ENCODE measurements around the gene ASB6. TPM values are rescaled to one million over a fixed set of nuclear protein-coding genes. Genes with fewer than 3 reads are reported as not detected.

ASB6 gene
- total and polyA plus RNA-seq, 4 donors: 6.0 to 20.8 (median 18.1) TPM

DNA sequence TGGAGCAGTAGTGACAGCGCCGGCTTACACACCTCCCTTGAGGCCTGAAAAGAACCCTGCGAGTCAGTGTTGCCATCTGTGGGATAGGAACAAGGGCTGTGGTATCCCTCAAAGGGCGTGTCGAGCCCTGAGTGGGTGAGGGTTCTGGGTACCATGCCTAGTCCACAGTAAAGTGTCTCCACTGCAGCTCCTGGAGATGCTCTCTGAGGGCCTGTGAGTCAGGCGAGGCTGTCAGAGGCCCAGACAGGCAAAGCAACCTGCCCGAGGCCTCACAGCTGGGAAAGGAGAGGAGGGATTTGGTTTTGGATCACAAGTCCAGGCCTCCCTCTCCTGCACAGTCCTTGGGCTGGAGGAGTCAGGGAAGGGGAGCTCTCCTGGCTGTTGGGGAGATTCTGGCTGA is 29.6 kb upstream of the ASB6 start:
- H3K27ac ChIP-seq (ENCODE audit: low read depth in 1 of 2, low read length in 2 of 2): no peak overlapping the region
- no peaks in the 10 kb centered on the region for H3K9me3 ChIP-seq (ENCODE audit: control insufficient read depth, low read length)
- ATAC-seq (ENCODE audit: low FRiP score) (no peak), DNase-seq (no peak)
- intact Hi-C loops (cut with DNase I): no loop called here
- 50 to 54% methylated on average over 7 of the region's 7 CpGs for WGBS, 2 donors
- no peaks in the 10 kb centered on the region for H3K27me3 ChIP-seq (ENCODE audit: control insufficient read depth in 1 of 2, insufficient read depth in 2 of 2, low read length in 1 of 2)
- no peak overlapping the region for H3K4me3 ChIP-seq (ENCODE audit: low read length in 2 of 2)
- no peaks in the 10 kb centered on the region for H3K4me1 ChIP-seq (ENCODE audit: control insufficient read depth in 1 of 2, insufficient read depth in 2 of 2, low read length in 2 of 2)
- H3K36me3 ChIP-seq (ENCODE audit: control insufficient read depth in 1 of 2, insufficient read depth in 2 of 2, low read length in 1 of 2): no peaks in the 10 kb centered on the region

DNA sequence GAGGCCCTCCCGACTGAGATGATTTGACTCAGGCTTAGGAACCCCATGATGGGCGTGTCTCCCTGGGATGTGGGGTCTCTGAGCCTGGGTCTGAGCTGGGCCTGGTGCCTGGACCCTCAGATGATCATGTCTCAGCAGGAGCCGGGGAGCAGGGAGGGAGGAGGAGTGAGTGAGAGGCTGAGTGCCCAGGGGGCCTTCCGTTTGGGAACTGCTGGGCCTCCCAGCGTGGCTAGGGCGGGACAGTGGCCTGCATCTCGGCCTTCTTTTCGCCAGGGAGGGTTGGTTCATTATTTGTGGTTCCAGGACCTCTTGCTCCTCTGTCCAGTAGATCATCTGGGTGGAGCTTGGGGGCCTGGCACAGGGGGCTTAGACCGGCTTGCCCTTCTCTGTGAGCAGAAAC is 29.1 kb upstream of the ASB6 start:
- H3K9me3 ChIP-seq (ENCODE audit: control insufficient read depth, low read length): no peaks in the 10 kb centered on the region
- ATAC-seq (ENCODE audit: low FRiP score): no peak
- no peak overlapping the region for H3K27ac ChIP-seq (ENCODE audit: low read depth in 1 of 2, low read length in 2 of 2)
- intact Hi-C loops (cut with DNase I): no loop called here
- 62 to 70% methylated on average over 9 of the region's 9 CpGs for WGBS, 2 donors
- H3K4me1 ChIP-seq (ENCODE audit: control insufficient read depth in 1 of 2, insufficient read depth in 2 of 2, low read length in 2 of 2): no peaks in the 10 kb centered on the region
- H3K27me3 ChIP-seq (ENCODE audit: control insufficient read depth in 1 of 2, insufficient read depth in 2 of 2, low read length in 1 of 2): no peaks in the 10 kb centered on the region
- DNase-seq: no peak
- no peak overlapping the region for H3K4me3 ChIP-seq (ENCODE audit: low read length in 2 of 2)
- H3K36me3 ChIP-seq (ENCODE audit: control insufficient read depth in 1 of 2, insufficient read depth in 2 of 2, low read length in 1 of 2): no peaks in the 10 kb centered on the region

DNA sequence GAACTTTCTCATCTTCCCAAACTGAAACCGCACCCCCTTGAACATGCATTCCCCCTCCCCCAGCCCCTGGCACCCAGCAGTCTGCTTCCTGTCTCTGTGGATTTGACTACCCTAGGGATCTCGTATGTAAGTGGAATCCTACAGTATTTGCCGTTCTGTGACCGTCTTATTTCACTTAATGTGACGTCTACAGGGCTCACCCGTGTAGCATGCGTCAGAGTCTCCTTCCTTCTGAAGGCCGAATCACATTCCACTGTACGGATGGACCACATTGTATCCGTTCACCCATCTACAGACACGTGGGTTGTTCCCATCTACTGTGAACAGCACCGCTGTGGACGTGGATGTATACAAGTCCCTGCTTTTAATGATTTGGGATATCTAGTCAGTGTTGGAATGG is 28.0 kb upstream of the ASB6 start:
- no peak overlapping the region for H3K4me3 ChIP-seq (ENCODE audit: low read length in 2 of 2)
- no peaks in the 10 kb centered on the region for H3K27me3 ChIP-seq (ENCODE audit: control insufficient read depth in 1 of 2, insufficient read depth in 2 of 2, low read length in 1 of 2)
- no peaks in the 10 kb centered on the region for H3K36me3 ChIP-seq (ENCODE audit: control insufficient read depth in 1 of 2, insufficient read depth in 2 of 2, low read length in 1 of 2)
- DNase-seq (no peak), ATAC-seq (ENCODE audit: low FRiP score) (no peak)
- H3K27ac ChIP-seq (ENCODE audit: low read depth in 1 of 2, low read length in 2 of 2): no peak overlapping the region
- intact Hi-C loops (cut with DNase I): loop anchor here (1.0 to 5.0 kb wide), 4 partner anchors 25 to 57 kb away; partner anchors contain the start of gene ASB6 (in 1 of the 2)
- H3K9me3 ChIP-seq (ENCODE audit: control insufficient read depth, low read length): no peaks in the 10 kb centered on the region
- H3K4me1 ChIP-seq (ENCODE audit: control insufficient read depth in 1 of 2, insufficient read depth in 2 of 2, low read length in 2 of 2): no peaks in the 10 kb centered on the region
- WGBS, 2 donors: 37 to 39% methylated on average over 13 of the region's 13 CpGs

DNA sequence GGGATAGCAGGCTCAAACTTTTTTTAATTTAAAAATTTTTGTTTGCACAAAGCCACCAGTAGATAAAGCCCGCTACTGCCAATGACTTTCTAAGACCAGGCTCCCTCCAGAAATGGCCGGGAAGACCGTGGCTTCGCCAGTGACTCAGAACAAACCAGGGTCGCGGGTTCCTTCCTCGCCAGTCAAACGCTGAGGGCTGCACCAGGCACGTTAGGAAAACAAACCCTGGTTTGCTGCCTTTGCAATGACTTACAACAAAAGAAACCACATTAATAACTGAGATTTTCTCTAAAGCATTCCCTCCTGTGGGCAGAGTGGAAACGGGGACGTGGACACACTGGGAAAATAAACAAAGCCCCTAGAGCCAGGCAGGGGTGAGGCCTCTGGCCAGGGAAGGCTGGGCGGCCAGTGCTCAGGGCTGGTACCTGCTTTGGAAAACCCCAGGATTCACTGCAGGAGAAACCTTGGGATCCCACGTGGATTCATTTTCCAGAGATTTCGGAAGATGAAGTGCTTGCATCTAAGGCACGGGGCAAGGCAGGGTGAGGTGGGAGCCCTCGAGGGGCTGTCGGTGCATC is 27.3 kb upstream of the ASB6 start:
- H3K9me3 ChIP-seq (ENCODE audit: control insufficient read depth, low read length): no peaks in the 10 kb centered on the region
- no peaks in the 10 kb centered on the region for H3K4me1 ChIP-seq (ENCODE audit: control insufficient read depth in 1 of 2, insufficient read depth in 2 of 2, low read length in 2 of 2)
- intact Hi-C loops (cut with DNase I): loop anchor here (1.0 to 5.0 kb wide), 4 partner anchors 26 to 58 kb away; partner anchors contain the start of gene ASB6 (in 1 of the 2)
- WGBS, 2 donors: 17 to 19% methylated on average over 17 of the region's 17 CpGs
- H3K27ac ChIP-seq (ENCODE audit: low read depth in 1 of 2, low read length in 2 of 2): peak overlapping the region in 1 of 2 donors; percentile 42
- no peaks in the 10 kb centered on the region for H3K36me3 ChIP-seq (ENCODE audit: control insufficient read depth in 1 of 2, insufficient read depth in 2 of 2, low read length in 1 of 2)
- ATAC-seq (ENCODE audit: low FRiP score) (no peak), DNase-seq (peak in 1 of 2 donors; percentile 76)
- H3K27me3 ChIP-seq (ENCODE audit: control insufficient read depth in 1 of 2, insufficient read depth in 2 of 2, low read length in 1 of 2): no peaks in the 10 kb centered on the region
- H3K4me3 ChIP-seq (ENCODE audit: low read length in 2 of 2): no peak overlapping the region

DNA sequence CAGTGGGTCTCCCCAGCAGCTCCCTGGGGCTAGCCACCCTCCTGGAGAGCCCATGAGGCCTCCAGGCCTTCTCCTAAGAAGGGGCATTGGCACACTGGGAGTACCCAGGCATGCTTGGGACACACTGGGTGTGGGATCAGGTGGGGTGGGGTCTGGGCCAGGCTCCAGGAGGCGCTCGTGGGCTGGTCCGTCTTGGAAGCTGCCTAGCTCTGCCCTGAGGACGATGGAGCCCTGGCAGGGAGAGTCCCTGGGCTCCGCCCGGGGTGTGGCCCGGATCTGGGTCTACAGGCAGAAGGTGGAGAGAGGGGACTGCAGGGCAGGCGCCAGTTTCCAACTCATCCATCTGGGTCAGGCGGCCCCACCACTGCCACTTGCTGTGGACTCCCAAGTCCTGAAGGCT is 25.9 kb upstream of the ASB6 start:
- no peaks in the 10 kb centered on the region for H3K9me3 ChIP-seq (ENCODE audit: control insufficient read depth, low read length)
- DNase-seq (no peak), ATAC-seq (ENCODE audit: low FRiP score) (no peak)
- no peaks in the 10 kb centered on the region for H3K36me3 ChIP-seq (ENCODE audit: control insufficient read depth in 1 of 2, insufficient read depth in 2 of 2, low read length in 1 of 2)
- peak overlapping the region in 1 of 2 donors; percentile 30 for H3K27ac ChIP-seq (ENCODE audit: low read depth in 1 of 2, low read length in 2 of 2)
- no peaks in the 10 kb centered on the region for H3K4me1 ChIP-seq (ENCODE audit: control insufficient read depth in 1 of 2, insufficient read depth in 2 of 2, low read length in 2 of 2)
- no peak overlapping the region for H3K4me3 ChIP-seq (ENCODE audit: low read length in 2 of 2)
- WGBS, 2 donors: 33 to 40% methylated on average over 9 of the region's 9 CpGs
- no peaks in the 10 kb centered on the region for H3K27me3 ChIP-seq (ENCODE audit: control insufficient read depth in 1 of 2, insufficient read depth in 2 of 2, low read length in 1 of 2)
- intact Hi-C loops (cut with DNase I): loop anchor here (2.0 to 5.0 kb wide), 3 partner anchors 27 to 59 kb away; no protein-coding TSS in a partner anchor

DNA sequence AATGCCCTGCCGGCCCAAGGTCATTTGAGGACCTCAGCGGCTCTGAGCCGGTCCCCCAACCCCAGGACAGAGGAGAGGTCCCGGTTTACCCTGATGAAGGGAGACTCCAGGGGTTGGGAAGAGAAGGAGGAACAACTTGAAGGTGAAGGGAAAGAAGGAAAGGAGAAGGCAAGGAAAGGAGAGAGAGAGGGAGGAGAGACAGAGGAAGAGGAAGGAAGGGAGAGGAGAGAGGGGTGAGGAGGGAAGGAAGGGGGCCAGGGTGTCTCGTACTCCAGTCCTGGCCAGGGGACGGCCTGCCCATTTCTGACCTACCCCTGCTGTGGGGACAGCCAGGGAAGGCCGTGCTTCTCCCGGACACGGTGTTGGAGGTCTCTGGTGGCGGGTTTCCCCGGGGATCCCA is 25.4 kb upstream of the ASB6 start:
- H3K27me3 ChIP-seq (ENCODE audit: control insufficient read depth in 1 of 2, insufficient read depth in 2 of 2, low read length in 1 of 2): no peaks in the 10 kb centered on the region
- WGBS, 2 donors: 4 to 7% methylated on average over 11 of the region's 11 CpGs
- peak overlapping the region in 1 of 2 donors; percentile 85 for H3K4me3 ChIP-seq (ENCODE audit: low read length in 2 of 2)
- peak overlapping the region in 1 of 2 donors; percentile 30 for H3K27ac ChIP-seq (ENCODE audit: low read depth in 1 of 2, low read length in 2 of 2)
- ATAC-seq (ENCODE audit: low FRiP score) (no peak), DNase-seq (no peak)
- H3K4me1 ChIP-seq (ENCODE audit: control insufficient read depth in 1 of 2, insufficient read depth in 2 of 2, low read length in 2 of 2): no peaks in the 10 kb centered on the region
- intact Hi-C loops (cut with DNase I): loop anchor here (5.0 kb wide), 2 partner anchors 45 to 60 kb away; no protein-coding TSS in a partner anchor
- no peaks in the 10 kb centered on the region for H3K9me3 ChIP-seq (ENCODE audit: control insufficient read depth, low read length)
- H3K36me3 ChIP-seq (ENCODE audit: control insufficient read depth in 1 of 2, insufficient read depth in 2 of 2, low read length in 1 of 2): no peaks in the 10 kb centered on the region

DNA sequence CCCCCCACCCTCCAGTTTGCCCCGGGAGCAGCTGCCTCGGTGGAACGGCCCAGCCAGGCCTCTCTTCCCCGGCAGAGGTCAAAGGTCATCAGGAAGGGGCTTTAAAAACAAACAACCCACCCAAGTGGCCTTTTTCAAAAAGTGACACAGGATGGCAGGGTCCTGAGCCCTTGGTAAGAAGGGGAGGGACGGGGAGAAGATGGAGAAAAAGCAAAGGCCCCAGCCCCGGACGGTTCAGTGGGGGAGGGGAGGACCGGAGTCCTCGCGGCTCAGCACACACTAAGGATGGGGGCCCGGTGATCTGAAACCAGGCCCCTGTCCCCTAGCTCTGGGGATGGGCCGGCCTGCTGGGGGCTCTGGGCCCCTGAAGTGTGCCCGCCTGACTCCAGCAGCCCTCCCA is 24.6 kb upstream of the ASB6 start:
- Histone ChIP-seq H3K27ac (ENCODE audit: low read depth in 1 of 2, low read length in 2 of 2) (peak overlapping the region in 1 of 2 donors; percentile 59), H3K4me1 (ENCODE audit: control insufficient read depth in 1 of 2, insufficient read depth in 2 of 2, low read length in 2 of 2) (no peaks in the 10 kb centered on the region), H3K27me3 (ENCODE audit: control insufficient read depth in 1 of 2, insufficient read depth in 2 of 2, low read length in 1 of 2) (no peaks in the 10 kb centered on the region), H3K4me3 (ENCODE audit: low read length in 2 of 2) (peak overlapping the region; percentile 85 to 95), H3K9me3 (ENCODE audit: control insufficient read depth, low read length) (no peaks in the 10 kb centered on the region), H3K36me3 (ENCODE audit: control insufficient read depth in 1 of 2, insufficient read depth in 2 of 2, low read length in 1 of 2) (no peaks in the 10 kb centered on the region)
- intact Hi-C loops (cut with DNase I): loop anchor here (5.0 kb wide), 2 partner anchors 46 to 61 kb away; no protein-coding TSS in a partner anchor
- 2 to 4% methylated on average over 11 to 13 of the region's 13 CpGs for WGBS, 2 donors
- DNase-seq: no peak
- no peak for ATAC-seq (ENCODE audit: low FRiP score)

DNA sequence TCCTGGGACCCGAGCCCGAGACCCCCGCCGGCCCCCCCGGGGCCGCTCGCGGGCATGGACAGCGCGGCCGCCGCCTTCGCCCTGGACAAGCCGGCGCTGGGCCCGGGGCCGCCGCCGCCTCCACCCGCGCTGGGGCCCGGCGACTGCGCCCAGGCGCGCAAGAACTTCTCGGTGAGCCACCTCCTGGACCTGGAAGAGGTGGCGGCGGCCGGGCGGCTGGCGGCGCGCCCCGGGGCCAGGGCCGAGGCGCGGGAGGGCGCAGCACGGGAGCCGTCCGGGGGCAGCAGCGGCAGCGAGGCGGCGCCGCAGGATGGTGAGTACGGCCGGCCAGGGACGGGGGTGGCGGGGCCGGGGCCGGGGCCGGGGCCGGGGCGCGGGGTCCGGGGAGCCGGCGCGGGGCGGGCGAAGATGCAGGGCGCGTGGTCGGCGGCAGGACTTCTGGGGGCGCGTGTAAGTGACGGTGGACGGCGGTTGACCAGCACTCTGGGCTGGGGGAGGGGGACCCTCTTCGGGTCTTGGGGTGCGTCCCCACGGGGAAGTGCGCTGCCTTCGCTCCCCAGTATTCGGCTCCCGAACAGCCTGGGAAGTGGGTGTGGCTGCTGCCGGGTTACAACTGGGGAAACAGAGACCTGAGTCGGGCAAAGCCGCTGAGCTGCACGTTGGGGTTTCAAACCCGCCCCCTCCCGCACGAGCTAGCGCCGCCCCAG is 24.0 kb upstream of the ASB6 start:
- ATAC-seq (ENCODE audit: low FRiP score) (no peak), DNase-seq (no peak)
- intact Hi-C loops (cut with DNase I): loop anchor here (5.0 kb wide), 2 partner anchors 46 to 61 kb away; no protein-coding TSS in a partner anchor
- Histone ChIP-seq H3K9me3 (ENCODE audit: control insufficient read depth, low read length) (no peaks in the 10 kb centered on the region), H3K4me1 (ENCODE audit: control insufficient read depth in 1 of 2, insufficient read depth in 2 of 2, low read length in 2 of 2) (no peaks in the 10 kb centered on the region), H3K4me3 (ENCODE audit: low read length in 2 of 2) (peak overlapping the region; percentile 85 to 95), H3K36me3 (ENCODE audit: control insufficient read depth in 1 of 2, insufficient read depth in 2 of 2, low read length in 1 of 2) (no peaks in the 10 kb centered on the region), H3K27ac (ENCODE audit: low read depth in 1 of 2, low read length in 2 of 2) (peak overlapping the region; percentile 49 to 52), H3K27me3 (ENCODE audit: control insufficient read depth in 1 of 2, insufficient read depth in 2 of 2, low read length in 1 of 2) (no peaks in the 10 kb centered on the region)
- WGBS, 2 donors: 1 to 2% methylated on average over 64 to 88 of the region's 88 CpGs
